IgD-negative memory B cell (primary cell): ENCODE measurements around the gene TMEM191C. TPM values are rescaled to one million over a fixed set of nuclear protein-coding genes. Genes with fewer than 3 reads are reported as not detected.

ENCODE experiments used
- H3K27ac Mint-ChIP-seq, 3 donors: one replicate each; pipeline ENCODE4 v1.8.0; 2020 to 2022; ENCODE audit warnings: mild to moderate bottlenecking in 3 of 3, mixed read lengths in 3 of 3, moderate library complexity in 1 of 3
- H3K27me3 Mint-ChIP-seq: one replicate; pipeline ENCODE4 v1.8.0; 2021; ENCODE audit warnings: mixed read lengths
- H3K36me3 Mint-ChIP-seq: one replicate; pipeline ENCODE4 v1.8.0; 2020; ENCODE audit warnings: mild to moderate bottlenecking, mixed read lengths
- H3K4me1 Mint-ChIP-seq, 3 donors: one replicate each; pipeline ENCODE4 v1.8.0; 2020 to 2022; ENCODE audit warnings: mixed read lengths in 3 of 3, mild to moderate bottlenecking in 1 of 3
- H3K4me3 Mint-ChIP-seq, 4 donors: one replicate each; pipeline ENCODE4 v1.8.0; 2020 to 2022; ENCODE audit warnings: mild to moderate bottlenecking in 4 of 4, mixed read lengths in 4 of 4, moderate library complexity in 3 of 4
- H3K9me3 Mint-ChIP-seq, 3 donors: one replicate each; pipeline ENCODE4 v1.8.0; 2020 to 2021; ENCODE audit warnings: mixed read lengths in 3 of 3, mild to moderate bottlenecking in 1 of 3
- polyA plus RNA-seq: library from polyadenylated mRNA; unstranded; fragments of 300-500 nt; fragmentation: Illumina TruSeq; gene quantifications from one replicate; pipeline ENCODE4 v1.2.3, GENCODE V29; 2021

The TMEM191C gene
- polyA plus RNA-seq, 1 donor from 2014 or later = 1.3 TPM

GRCh38 chr22:21443057-21443734 is 24.0 kb upstream of the TMEM191C start:
- no peak overlapping the region for H3K27ac Mint-ChIP-seq
- no peaks in the 10 kb centered on the region for H3K36me3 Mint-ChIP-seq
- H3K4me1 Mint-ChIP-seq = no peaks in the 10 kb centered on the region
- H3K9me3 Mint-ChIP-seq = no peaks in the 10 kb centered on the region
- no peaks in the 10 kb centered on the region for H3K27me3 Mint-ChIP-seq
- no peak overlapping the region for H3K4me3 Mint-ChIP-seq

DNA sequence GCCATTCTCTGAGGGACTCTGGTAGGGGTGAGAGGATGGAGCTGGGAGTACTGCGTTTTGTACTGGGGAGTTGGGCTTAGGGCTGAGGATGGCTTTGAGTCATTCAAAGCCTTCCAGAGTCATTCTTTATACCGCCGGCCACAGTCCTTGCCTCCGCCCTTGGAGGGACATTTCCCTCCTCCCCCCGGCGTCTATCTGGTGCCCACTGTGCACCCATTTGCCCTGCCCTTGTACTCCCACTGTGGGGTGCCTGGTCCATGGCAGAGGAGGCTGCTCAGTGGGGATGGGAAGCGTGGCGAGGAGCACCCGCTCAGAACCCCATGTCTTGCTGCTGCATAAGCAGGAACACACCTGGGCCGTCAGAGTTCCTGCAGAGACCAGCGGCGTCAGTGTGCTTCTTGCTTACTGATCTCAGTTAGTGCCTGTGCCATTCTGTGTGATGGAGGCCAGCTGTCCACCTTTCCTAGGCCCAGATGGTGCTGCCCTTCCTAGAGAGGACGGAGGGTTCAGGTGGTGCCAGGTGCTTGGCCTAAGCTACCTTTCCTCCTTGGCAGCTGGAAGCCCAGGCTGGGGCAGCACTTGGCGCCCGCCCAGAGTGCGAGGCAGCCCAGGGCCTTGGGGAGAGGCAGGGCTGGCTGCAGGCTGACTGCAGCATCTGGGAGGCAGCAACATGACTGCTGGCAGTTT is 23.3 kb upstream of the TMEM191C start:
- H3K4me3 Mint-ChIP-seq = no peak overlapping the region
- H3K4me1 Mint-ChIP-seq = no peaks in the 10 kb centered on the region
- H3K27me3 Mint-ChIP-seq = no peaks in the 10 kb centered on the region
- no peak overlapping the region for H3K27ac Mint-ChIP-seq
- no peaks in the 10 kb centered on the region for H3K36me3 Mint-ChIP-seq
- H3K9me3 Mint-ChIP-seq = no peaks in the 10 kb centered on the region

GRCh38 chr22:21444701-21445436 is 22.3 kb upstream of the TMEM191C start:
- Mint-ChIP-seq H3K9me3 (no peaks in the 10 kb centered on the region), H3K27ac (peak overlapping the region in 1 of 3 donors; percentile 71), H3K4me3 (no peak overlapping the region), H3K27me3 (no peaks in the 10 kb centered on the region), H3K4me1 (no peaks in the 10 kb centered on the region), H3K36me3 (peaks cover 1% of the 10 kb centered on the region)

- no peak overlapping the region for H3K27ac Mint-ChIP-seq
- H3K4me3 Mint-ChIP-seq = peak overlapping the region in 1 of 4 donors; percentile 34
- H3K9me3 Mint-ChIP-seq = no peaks in the 10 kb centered on the region
- H3K36me3 Mint-ChIP-seq = peaks cover 1% of the 10 kb centered on the region
- no peaks in the 10 kb centered on the region for H3K4me1 Mint-ChIP-seq
- no peaks in the 10 kb centered on the region for H3K27me3 Mint-ChIP-seq
Measured at GRCh38 chr22:21445437-21446127, 21.6 kb upstream of the TMEM191C start.

- Mint-ChIP-seq H3K36me3 (peaks cover 1% of the 10 kb centered on the region), H3K27me3 (no peaks in the 10 kb centered on the region), H3K27ac (no peak overlapping the region), H3K4me1 (no peaks in the 10 kb centered on the region), H3K4me3 (no peak overlapping the region), H3K9me3 (no peaks in the 10 kb centered on the region)
Measured at GRCh38 chr22:21446128-21446826, 20.9 kb upstream of the TMEM191C start.

DNA sequence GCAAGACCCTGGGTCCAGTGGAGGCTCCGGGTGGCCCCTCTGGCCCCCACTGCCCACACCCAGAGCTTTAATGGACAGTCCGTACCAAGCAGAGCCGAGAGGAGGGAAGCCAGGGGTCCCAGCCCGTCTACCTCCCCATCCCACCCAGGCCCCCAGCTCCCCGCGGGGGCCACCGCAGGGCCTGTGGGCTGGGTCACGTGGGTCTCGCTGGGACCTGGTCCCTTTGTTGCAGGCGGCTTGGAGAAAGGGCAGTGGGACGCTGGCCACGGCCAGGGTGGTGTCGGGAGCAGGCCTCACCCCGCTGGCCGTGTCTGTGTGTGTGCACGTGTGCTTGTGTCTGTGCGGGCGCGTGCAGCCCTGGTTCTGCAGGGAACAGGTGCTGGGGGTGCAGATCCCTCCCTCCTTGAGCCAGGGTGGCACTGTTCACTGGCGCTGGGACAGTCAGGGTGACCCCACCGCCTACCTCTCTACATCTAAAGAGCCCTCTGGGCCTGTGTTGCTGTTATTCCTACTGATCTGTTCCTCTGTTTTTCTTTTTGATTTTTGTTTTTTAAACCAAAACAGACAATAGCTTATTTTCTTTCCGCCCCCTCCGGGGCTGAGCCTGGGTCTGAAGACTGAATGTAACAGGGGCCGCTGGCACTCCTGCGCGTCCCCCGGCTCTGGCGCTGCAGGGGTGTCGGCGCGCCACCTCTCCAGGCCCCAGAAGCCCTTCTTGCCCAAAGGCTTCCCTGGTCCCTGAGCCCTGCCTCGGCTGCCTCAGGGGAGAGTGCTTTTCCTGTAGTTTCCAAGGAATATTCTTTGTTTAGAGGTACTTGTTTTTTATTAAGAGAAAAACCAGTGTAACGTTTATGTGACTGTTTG is 20.1 kb upstream of the TMEM191C start:
- peaks cover 1% of the 10 kb centered on the region for H3K36me3 Mint-ChIP-seq
- no peak overlapping the region for H3K27ac Mint-ChIP-seq
- no peak overlapping the region for H3K4me3 Mint-ChIP-seq
- no peaks in the 10 kb centered on the region for H3K4me1 Mint-ChIP-seq
- no peaks in the 10 kb centered on the region for H3K9me3 Mint-ChIP-seq
- no peaks in the 10 kb centered on the region for H3K27me3 Mint-ChIP-seq

- Mint-ChIP-seq H3K27ac (no peak overlapping the region), H3K4me3 (no peak overlapping the region), H3K36me3 (peaks cover 3% of the 10 kb centered on the region), H3K4me1 (no peaks in the 10 kb centered on the region), H3K27me3 (no peaks in the 10 kb centered on the region), H3K9me3 (no peaks in the 10 kb centered on the region)
Measured at GRCh38 chr22:21447694-21448402, 19.3 kb upstream of the TMEM191C start.

- Mint-ChIP-seq H3K9me3 (no peaks in the 10 kb centered on the region), H3K27me3 (no peaks in the 10 kb centered on the region), H3K4me3 (peak overlapping the region in 1 of 4 donors; percentile 77), H3K4me1 (no peaks in the 10 kb centered on the region), H3K27ac (no peak overlapping the region), H3K36me3 (peaks cover 3% of the 10 kb centered on the region)
Measured at GRCh38 chr22:21448627-21449416, 18.4 kb upstream of the TMEM191C start.

DNA sequence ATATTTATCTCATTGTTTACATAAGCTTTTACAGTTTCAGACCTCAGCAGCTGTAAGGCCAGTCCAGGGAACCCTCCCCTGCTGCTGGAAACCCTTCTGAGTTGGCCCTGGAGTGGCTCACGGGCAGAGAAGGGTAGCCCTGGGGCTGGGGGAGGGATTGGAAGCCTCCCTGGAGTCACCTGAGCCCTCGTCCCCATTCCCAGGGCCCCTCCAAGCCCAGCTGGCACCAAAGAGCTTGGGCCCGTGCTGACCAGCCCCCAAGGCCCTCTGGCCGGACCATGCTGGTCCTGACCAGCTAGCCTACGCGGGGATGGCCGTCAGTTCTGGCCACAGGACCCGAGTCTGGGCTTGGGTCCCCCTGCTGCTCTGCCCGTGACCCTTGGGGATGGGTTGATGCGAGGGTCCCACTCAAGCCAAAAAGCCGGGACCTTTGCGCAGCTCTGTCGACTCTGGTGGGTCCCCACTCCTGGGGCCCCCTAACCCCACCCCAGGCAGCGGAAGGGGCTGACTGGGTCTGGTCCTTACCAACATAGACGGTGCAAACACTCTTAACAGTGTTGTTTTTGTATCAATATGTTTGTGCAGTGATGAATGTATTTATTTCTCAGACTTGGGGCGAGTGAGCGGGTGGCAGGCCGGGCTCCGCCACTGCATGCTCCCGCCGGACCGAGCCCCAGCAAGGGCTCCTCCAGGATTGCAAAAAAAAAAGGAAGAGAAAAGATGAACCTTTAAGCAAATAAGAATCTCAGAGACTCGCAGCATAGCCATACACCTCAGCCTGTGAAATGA is 17.5 kb upstream of the TMEM191C start:
- Mint-ChIP-seq H3K9me3 (no peaks in the 10 kb centered on the region), H3K36me3 (peaks cover 3% of the 10 kb centered on the region), H3K4me1 (no peaks in the 10 kb centered on the region), H3K27ac (peak overlapping the region in 1 of 3 donors; percentile 67), H3K27me3 (no peaks in the 10 kb centered on the region), H3K4me3 (no peak overlapping the region)

DNA sequence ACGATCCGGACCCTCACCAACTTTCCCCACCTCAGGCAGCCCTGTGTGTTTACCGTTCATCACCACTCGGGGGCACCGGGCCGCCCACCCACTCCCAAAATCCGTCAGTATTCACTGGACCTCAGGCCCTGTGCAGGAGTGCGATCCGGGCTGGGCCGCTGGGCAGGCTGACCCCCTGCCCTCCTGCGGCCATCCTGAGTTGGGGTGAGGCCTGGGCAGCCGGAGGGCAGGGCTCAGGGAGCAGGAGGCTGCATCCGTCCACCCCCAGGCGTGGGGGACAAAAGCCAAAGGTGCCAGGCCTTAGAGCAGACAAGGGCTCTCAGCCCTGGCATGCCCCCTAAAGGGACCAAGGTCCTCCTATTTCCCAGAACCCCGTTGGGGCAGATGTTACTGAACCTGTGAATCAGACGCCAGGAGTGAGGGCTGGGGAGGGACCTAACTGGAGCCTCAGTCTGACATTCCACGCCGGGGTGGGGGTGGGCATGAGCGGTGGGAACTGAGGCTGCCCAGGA is 16.8 kb upstream of the TMEM191C start:
- Mint-ChIP-seq H3K27ac (no peak overlapping the region), H3K4me3 (no peak overlapping the region), H3K36me3 (peaks cover 3% of the 10 kb centered on the region), H3K9me3 (no peaks in the 10 kb centered on the region), H3K27me3 (no peaks in the 10 kb centered on the region), H3K4me1 (no peaks in the 10 kb centered on the region)

DNA sequence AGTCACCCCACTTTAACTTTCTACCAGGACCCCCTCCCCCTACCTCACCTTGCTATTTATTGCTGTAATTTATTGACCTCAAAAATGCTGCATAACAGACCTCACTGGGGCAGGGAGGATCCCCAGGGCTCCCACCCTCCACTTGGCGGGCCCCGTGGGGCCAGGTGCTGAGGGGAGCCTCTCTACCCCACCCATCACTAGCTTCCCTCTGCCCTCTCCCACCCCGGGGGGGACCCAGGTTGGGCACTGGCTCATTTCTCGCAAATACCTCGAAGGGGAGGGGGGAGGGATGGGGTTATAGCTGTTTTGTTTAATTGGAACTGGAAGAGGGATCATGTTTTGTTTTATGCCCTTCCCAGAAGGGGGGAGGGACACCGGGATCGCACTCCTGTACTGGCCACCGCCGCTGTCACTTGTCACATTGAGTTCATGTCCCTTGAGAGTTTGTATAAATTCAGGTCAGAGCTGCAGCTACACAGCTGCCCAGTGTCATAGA is 16.3 kb upstream of the TMEM191C start:
- no peaks in the 10 kb centered on the region for H3K4me1 Mint-ChIP-seq
- H3K4me3 Mint-ChIP-seq = no peak overlapping the region
- no peaks in the 10 kb centered on the region for H3K27me3 Mint-ChIP-seq
- no peak overlapping the region for H3K27ac Mint-ChIP-seq
- H3K36me3 Mint-ChIP-seq = peaks cover 3% of the 10 kb centered on the region
- no peaks in the 10 kb centered on the region for H3K9me3 Mint-ChIP-seq
